IPS-NIHi11 (cell line): ENCODE measurements around the gene JAK1.
"Not testable (repeated sequence)": the region's sequence is repeated elsewhere in the genome, so short reads cannot be mapped to it uniquely, and the experiment has no call there.

Source experiments
- DNase-seq: peaks from one replicate; pipeline ENCODE4 v3.0.0; 2012; ENCODE audit warnings: mixed read lengths, low spot score

The JAK1 gene

DNA sequence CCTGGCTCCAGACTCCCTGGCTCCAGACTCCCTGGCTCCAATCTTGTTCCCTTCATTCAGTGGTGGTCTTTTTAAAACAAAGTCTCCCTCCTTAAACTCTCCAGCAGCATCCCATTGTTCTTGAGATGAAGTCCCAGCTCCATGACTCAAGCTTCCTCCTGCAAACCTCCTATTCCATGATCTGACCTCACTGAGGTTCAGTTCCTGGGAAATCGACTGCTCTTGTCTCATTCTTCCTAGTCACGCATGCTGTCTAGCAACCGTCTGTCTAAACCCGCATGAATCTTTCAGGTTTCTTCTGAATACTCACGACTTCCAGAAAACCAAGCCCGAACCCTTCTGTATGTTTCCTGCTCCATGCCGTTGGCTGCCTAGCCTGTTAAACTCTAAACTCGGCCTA, 129.5 kb downstream of the JAK1 start:
- DNase-seq = no peak

GRCh38 chr1:64834734-64835133, 131.6 kb downstream of the JAK1 start:
- no peak for DNase-seq

GRCh38 chr1:64830030-64830651, 136.2 kb downstream of the JAK1 start:
- no peak for DNase-seq

DNA sequence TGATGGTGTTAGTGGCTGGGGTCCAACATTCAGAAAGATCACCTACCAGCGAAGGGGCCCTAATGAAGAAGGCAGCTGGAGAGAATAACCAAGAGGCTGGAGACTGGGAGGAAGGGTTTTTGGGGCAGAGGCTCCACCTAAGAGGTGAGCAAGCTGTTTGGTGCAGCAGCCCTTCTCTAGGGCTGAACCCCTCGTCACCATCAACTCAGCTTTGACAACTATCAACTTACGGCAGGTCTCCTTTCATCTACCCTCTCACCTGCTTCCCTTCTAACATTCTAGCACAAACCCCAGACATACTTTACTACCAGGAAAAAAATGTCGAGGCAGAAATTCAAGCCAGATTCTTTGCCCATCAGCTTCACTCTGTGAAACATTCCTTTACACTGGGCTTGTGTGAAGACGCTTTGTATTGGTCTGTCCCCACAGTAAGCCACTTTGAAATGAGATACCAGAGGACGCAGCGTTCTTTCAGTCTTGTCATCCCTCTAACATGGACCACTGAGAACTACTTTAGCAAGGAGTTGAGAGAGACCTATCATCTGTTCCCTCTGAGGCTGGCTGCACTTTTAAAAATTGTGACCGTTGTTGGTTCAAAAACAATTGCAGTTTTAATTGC, 136.8 kb downstream of the JAK1 start:
- no peak for DNase-seq

- no peak for DNase-seq
Measured at GRCh38 chr1:64828829-64829228, 137.5 kb downstream of the JAK1 start.

GRCh38 chr1:64826991-64827390, 139.4 kb downstream of the JAK1 start:
- no peak for DNase-seq

GRCh38 chr1:64823691-64824476, 142.5 kb downstream of the JAK1 start:
- peak; percentile 60 for DNase-seq

DNA sequence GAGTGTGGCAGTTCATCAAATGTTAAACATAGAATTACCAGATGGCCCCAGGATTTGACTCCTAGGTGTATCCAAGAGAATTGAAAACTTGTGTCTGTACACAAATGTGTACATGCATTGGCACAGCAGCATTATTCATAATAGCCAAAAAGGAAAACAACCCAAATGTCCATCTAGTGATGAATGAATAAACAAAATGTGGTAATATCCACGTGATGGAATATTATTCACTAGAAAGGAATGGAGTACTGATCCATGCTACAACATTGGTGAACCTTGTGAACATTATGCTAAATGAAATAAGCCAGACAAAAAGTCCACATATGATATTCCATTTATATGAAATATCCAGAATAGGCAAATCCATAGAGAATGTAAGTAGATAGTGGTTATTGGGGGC, 143.7 kb downstream of the JAK1 start:
- DNase-seq = no peak

- DNase-seq = not testable (repeated sequence)
Measured at GRCh38 chr1:64820572-64820971, 145.8 kb downstream of the JAK1 start.

- DNase-seq = not testable (repeated sequence)
Measured at GRCh38 chr1:64817364-64817763, 149.0 kb downstream of the JAK1 start.

GRCh38 chr1:64814427-64814826, 151.9 kb downstream of the JAK1 start:
- DNase-seq = no peak

DNA sequence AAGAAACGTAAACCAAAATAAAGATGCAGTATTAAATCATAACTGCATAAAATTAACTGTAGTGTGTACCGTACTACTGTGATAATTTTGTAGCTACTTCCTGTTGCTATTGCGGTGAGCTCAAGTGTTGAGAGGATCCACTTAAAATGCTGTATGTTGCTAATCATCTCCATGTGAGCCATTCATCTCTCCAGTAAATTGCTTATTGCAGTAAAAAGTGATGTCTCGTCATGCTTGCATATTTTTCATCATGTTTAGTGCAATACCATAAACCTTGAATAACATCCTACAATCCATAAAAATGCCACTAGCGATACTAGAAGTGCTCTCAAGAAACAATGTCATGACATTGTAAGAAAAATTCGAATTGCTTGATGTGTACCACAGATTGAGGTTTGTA, 155.2 kb downstream of the JAK1 start:
- no peak for DNase-seq

- DNase-seq = no peak
Measured at GRCh38 chr1:64810001-64810400, 156.3 kb downstream of the JAK1 start.

GRCh38 chr1:64809309-64809708, 157.0 kb downstream of the JAK1 start:
- no peak for DNase-seq

DNA sequence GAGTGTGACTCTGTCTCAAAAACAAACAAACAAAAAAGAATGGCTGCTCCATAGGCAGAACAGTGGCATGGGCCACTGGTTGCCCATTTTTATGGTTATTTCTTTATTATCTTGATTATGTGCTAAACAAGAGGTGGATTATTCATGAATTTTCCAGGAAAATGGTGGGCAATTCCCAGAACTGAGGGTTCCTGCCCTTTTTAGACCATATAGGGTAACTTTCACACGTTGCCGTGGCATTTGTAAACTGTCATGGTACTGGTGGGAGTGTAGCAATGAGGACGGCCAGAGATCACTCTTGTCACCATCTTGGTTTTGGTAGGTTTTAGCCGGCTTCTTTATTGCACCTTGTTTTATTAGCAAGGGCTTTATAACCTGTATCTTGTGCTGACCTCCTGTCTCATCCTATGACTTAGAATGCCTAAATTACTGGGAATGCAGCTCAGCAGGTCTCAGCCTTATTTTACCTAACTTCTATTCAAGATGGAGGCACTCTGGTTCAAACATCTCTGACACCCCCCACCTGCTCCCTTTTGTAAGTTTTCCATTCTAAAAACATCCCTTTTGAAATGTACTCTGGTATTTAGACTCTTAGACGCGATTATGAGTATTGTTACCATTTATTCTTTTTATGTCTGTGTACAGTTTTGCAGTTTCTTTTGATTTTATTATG, 164.4 kb downstream of the JAK1 start:
- no peak for DNase-seq

DNA sequence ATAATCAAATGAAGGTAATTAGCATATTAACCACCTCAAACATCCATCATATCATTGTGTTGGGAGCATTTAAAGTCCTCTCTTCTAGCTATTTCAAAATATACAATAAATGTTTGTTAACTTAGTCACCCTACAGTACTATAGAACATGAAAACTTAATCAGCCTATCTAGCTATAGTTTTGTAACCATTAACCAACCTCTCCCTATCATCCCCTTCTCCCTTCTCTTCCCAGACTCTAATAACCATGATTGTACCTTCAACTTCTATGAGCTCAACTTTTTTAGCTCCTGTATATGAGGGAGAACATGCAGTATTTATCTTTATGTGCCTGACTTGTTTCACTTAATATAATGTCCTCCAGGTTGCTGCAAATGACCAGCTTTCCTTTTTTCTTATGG, 167.5 kb downstream of the JAK1 start:
- DNase-seq = no peak

GRCh38 chr1:64790832-64791487, 175.4 kb downstream of the JAK1 start:
- no peak for DNase-seq
